K562 (cell line): ENCODE results near the gene ILKAP.

ENCODE experiments used
- CC2D1A ChIP-seq: fragments of 450-650 bp; IDR thresholded peaks from 2 replicates; pipeline ENCODE4 v1.6.1; 2017; ENCODE audit warnings: mild to moderate bottlenecking
- DNMT1 ChIP-seq: fragments of 450-650 bp; IDR thresholded peaks from 2 replicates; pipeline ENCODE4 v1.6.1; 2016; ENCODE audit warnings: antibody characterized with exemption, mild to moderate bottlenecking
- KAT7 ChIP-seq: sonication (generic); formaldehyde crosslinking; IDR thresholded peaks from 2 replicates; pipeline ENCODE4 v1.8.0; 2022; ENCODE audit warnings: missing genetic modification reagents, mild to moderate bottlenecking, borderline replicate concordance
- RAD51 ChIP-seq: fragments of 450-650 bp; IDR thresholded peaks from 2 replicates; pipeline ENCODE4 v1.7.1; 2016; ENCODE audit warnings: low read depth, mild to moderate bottlenecking, borderline replicate concordance
- RBM22 ChIP-seq: fragments of 200-400 bp; formaldehyde crosslinking; IDR thresholded peaks from 2 replicates; pipeline ENCODE4 v1.6.1; 2018; ENCODE audit warnings: low read length, low read depth; ENCODE audit not compliant: poor library complexity, severe bottlenecking
- SREBF2 ChIP-seq: sonication (generic); formaldehyde crosslinking; IDR thresholded peaks from 2 replicates; pipeline ENCODE4 v1.4.0; 2020; ENCODE audit warnings: mild to moderate bottlenecking, missing genetic modification reagents
- XRCC5 ChIP-seq: fragments of 200-400 bp; formaldehyde crosslinking; IDR thresholded peaks from 2 replicates; pipeline ENCODE4 v1.6.1; 2017; ENCODE audit warnings: low read depth, mild to moderate bottlenecking, low read length
- TF ChIP-seq, protein P1 (sequence below), 3 experiments: IDR thresholded peaks in 2 of 3; conservative IDR thresholded peaks in 1 of 3; 2 replicates each; pipeline ENCODE4 v1.5.1; 2011 to 2012; ENCODE audit warnings: low read length in 3 of 3, mild to moderate bottlenecking in 3 of 3, control low read depth in 2 of 3, improper control_type of control experiment in 1 of 3, inconsistent platforms in 1 of 3, low read depth in 1 of 3, mixed read lengths in 1 of 3, moderate library complexity in 1 of 3; ENCODE audit not compliant: insufficient read depth in 2 of 3
- TF ChIP-seq, protein P2 (sequence below): sonication (generic); formaldehyde crosslinking; IDR thresholded peaks from 2 replicates; pipeline ENCODE4 v1.8.0; 2022; ENCODE audit warnings: missing genetic modification reagents, mild to moderate bottlenecking, borderline replicate concordance

DNA sequence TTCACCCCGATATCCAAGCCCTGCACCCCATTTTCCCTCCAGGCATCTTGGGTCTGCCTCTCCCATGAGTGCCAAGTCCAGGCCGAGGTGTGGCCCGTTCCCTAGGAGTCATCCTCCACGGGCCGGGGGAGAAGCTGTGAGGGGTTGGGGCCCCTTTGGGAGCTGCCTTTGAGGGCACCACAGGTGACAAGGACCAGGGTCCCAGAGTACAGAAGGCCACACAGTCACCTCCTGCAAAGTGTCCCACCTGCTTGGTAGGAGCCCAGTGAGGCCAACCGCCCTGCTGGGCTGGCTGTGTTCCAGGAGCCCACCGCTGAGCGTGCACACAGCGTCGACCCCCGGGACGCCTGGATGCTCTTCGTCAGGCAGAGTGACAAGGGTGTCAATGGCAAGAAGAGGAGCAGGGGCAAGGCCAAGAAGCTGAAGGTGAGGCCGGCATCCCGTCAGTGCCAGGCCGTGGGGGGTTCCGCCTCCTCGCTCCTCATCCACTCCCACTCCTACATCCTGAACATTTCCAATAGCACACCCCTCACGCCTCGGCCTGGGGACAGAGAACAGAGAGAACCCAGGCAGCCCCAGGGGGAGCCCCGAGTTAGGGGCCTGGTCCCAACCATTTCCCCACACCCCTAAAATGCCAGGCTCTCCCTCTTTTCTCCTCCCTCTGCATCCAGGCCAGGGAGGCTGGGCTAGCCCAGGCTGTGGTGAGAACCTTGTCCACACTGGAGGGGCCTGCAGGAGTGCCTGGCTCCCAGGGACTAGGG is 42.0 kb downstream of the ILKAP start:
- no peak for TF ChIP-seq RBM22
- TF ChIP-seq, protein P1, sequence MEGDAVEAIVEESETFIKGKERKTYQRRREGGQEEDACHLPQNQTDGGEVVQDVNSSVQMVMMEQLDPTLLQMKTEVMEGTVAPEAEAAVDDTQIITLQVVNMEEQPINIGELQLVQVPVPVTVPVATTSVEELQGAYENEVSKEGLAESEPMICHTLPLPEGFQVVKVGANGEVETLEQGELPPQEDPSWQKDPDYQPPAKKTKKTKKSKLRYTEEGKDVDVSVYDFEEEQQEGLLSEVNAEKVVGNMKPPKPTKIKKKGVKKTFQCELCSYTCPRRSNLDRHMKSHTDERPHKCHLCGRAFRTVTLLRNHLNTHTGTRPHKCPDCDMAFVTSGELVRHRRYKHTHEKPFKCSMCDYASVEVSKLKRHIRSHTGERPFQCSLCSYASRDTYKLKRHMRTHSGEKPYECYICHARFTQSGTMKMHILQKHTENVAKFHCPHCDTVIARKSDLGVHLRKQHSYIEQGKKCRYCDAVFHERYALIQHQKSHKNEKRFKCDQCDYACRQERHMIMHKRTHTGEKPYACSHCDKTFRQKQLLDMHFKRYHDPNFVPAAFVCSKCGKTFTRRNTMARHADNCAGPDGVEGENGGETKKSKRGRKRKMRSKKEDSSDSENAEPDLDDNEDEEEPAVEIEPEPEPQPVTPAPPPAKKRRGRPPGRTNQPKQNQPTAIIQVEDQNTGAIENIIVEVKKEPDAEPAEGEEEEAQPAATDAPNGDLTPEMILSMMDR (IDR thresholded peaks at IDR 0.05 in 2 of 3, conservative IDR thresholded peaks at IDR 0.05 in 1 of 3; ENCODE audit: insufficient read depth in 2 of 3, low read depth in 1 of 3, low read length in 3 of 3) = no peak
- TF ChIP-seq KAT7 (CRISPR knock-in tag) = no peak
- no peak for TF ChIP-seq DNMT1
- TF ChIP-seq, protein P2, sequence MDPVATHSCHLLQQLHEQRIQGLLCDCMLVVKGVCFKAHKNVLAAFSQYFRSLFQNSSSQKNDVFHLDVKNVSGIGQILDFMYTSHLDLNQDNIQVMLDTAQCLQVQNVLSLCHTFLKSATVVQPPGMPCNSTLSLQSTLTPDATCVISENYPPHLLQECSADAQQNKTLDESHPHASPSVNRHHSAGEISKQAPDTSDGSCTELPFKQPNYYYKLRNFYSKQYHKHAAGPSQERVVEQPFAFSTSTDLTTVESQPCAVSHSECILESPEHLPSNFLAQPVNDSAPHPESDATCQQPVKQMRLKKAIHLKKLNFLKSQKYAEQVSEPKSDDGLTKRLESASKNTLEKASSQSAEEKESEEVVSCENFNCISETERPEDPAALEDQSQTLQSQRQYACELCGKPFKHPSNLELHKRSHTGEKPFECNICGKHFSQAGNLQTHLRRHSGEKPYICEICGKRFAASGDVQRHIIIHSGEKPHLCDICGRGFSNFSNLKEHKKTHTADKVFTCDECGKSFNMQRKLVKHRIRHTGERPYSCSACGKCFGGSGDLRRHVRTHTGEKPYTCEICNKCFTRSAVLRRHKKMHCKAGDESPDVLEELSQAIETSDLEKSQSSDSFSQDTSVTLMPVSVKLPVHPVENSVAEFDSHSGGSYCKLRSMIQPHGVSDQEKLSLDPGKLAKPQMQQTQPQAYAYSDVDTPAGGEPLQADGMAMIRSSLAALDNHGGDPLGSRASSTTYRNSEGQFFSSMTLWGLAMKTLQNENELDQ (CRISPR knock-in tag) = no peak
- TF ChIP-seq XRCC5 = no peak
- TF ChIP-seq CC2D1A = no peak
- no peak for TF ChIP-seq RAD51
- TF ChIP-seq SREBF2 = no peak
